ENCODE measurements around the gene ANKRD18B.
"Not testable (repeated sequence)": the region's sequence is repeated elsewhere in the genome, so short reads cannot be mapped to it uniquely, and the experiment has no call there.

The ANKRD18B gene

GRCh38 chr9:33528069-33528468, 4.0 kb downstream of the ANKRD18B start:
- not testable (repeated sequence) for H3K9me3 ChIP-seq (ENCODE audit: control insufficient read depth in 5 of 5, low read length in 5 of 5); H3K27ac ChIP-seq (ENCODE audit: low read depth, low read length); H3K36me3 ChIP-seq (ENCODE audit: control insufficient read depth in 5 of 5, insufficient read depth in 5 of 5, low read length in 5 of 5); H3K4me3 ChIP-seq (ENCODE audit: low read depth in 1 of 5, low read length in 5 of 5); H3K9ac ChIP-seq (ENCODE audit: low read length in 5 of 5)
- Histone ChIP-seq H3K27me3 (ENCODE audit: control insufficient read depth in 5 of 5, insufficient read depth in 4 of 5, low read length in 5 of 5) (peaks cover 5 to 19% (median 15%) of the 10 kb centered on the region in 5 donors), H3K4me1 (ENCODE audit: control insufficient read depth in 5 of 5, insufficient read depth in 5 of 5, low read length in 5 of 5) (peaks cover 0 to 16% (median 15%) of the 10 kb centered on the region in 5 donors)

- not testable (repeated sequence) for H3K36me3 ChIP-seq (ENCODE audit: control insufficient read depth in 5 of 5, insufficient read depth in 5 of 5, low read length in 5 of 5); H3K4me3 ChIP-seq (ENCODE audit: low read depth in 1 of 5, low read length in 5 of 5); H3K27ac ChIP-seq (ENCODE audit: low read depth, low read length); H3K4me1 ChIP-seq (ENCODE audit: control insufficient read depth in 5 of 5, insufficient read depth in 5 of 5, low read length in 5 of 5); H3K9me3 ChIP-seq (ENCODE audit: control insufficient read depth in 5 of 5, low read length in 5 of 5); H3K9ac ChIP-seq (ENCODE audit: low read length in 5 of 5); H3K27me3 ChIP-seq (ENCODE audit: control insufficient read depth in 5 of 5, insufficient read depth in 4 of 5, low read length in 5 of 5)
Observed at GRCh38 chr9:33533958-33534357, 9.9 kb downstream of the ANKRD18B start.

GRCh38 chr9:33535541-33535940, 11.5 kb downstream of the ANKRD18B start:
- Histone ChIP-seq H3K36me3 (ENCODE audit: control insufficient read depth in 5 of 5, insufficient read depth in 5 of 5, low read length in 5 of 5) (no peaks in the 10 kb centered on the region), H3K4me3 (ENCODE audit: low read depth in 1 of 5, low read length in 5 of 5) (no peak overlapping the region), H3K9me3 (ENCODE audit: control insufficient read depth in 5 of 5, low read length in 5 of 5) (no peaks in the 10 kb centered on the region), H3K4me1 (ENCODE audit: control insufficient read depth in 5 of 5, insufficient read depth in 5 of 5, low read length in 5 of 5) (no peaks in the 10 kb centered on the region), H3K27ac (ENCODE audit: low read depth, low read length) (no peak overlapping the region), H3K27me3 (ENCODE audit: control insufficient read depth in 5 of 5, insufficient read depth in 4 of 5, low read length in 5 of 5) (no peaks in the 10 kb centered on the region), H3K9ac (ENCODE audit: low read length in 5 of 5) (no peak overlapping the region)

GRCh38 chr9:33543463-33543862, 19.4 kb downstream of the ANKRD18B start:
- H3K4me1 ChIP-seq (ENCODE audit: control insufficient read depth in 5 of 5, insufficient read depth in 5 of 5, low read length in 5 of 5); H3K27me3 ChIP-seq (ENCODE audit: control insufficient read depth in 5 of 5, insufficient read depth in 4 of 5, low read length in 5 of 5); H3K9ac ChIP-seq (ENCODE audit: low read length in 5 of 5); H3K4me3 ChIP-seq (ENCODE audit: low read depth in 1 of 5, low read length in 5 of 5); H3K36me3 ChIP-seq (ENCODE audit: control insufficient read depth in 5 of 5, insufficient read depth in 5 of 5, low read length in 5 of 5); H3K9me3 ChIP-seq (ENCODE audit: control insufficient read depth in 5 of 5, low read length in 5 of 5); H3K27ac ChIP-seq (ENCODE audit: low read depth, low read length): not testable (repeated sequence)

- H3K9me3 ChIP-seq (ENCODE audit: control insufficient read depth in 5 of 5, low read length in 5 of 5); H3K27ac ChIP-seq (ENCODE audit: low read depth, low read length); H3K4me1 ChIP-seq (ENCODE audit: control insufficient read depth in 5 of 5, insufficient read depth in 5 of 5, low read length in 5 of 5); H3K9ac ChIP-seq (ENCODE audit: low read length in 5 of 5); H3K36me3 ChIP-seq (ENCODE audit: control insufficient read depth in 5 of 5, insufficient read depth in 5 of 5, low read length in 5 of 5); H3K4me3 ChIP-seq (ENCODE audit: low read depth in 1 of 5, low read length in 5 of 5); H3K27me3 ChIP-seq (ENCODE audit: control insufficient read depth in 5 of 5, insufficient read depth in 4 of 5, low read length in 5 of 5): not testable (repeated sequence)
Observed at GRCh38 chr9:33545715-33546114, 21.7 kb downstream of the ANKRD18B start.

- H3K9ac ChIP-seq (ENCODE audit: low read length in 5 of 5); H3K36me3 ChIP-seq (ENCODE audit: control insufficient read depth in 5 of 5, insufficient read depth in 5 of 5, low read length in 5 of 5); H3K27ac ChIP-seq (ENCODE audit: low read depth, low read length); H3K4me1 ChIP-seq (ENCODE audit: control insufficient read depth in 5 of 5, insufficient read depth in 5 of 5, low read length in 5 of 5); H3K4me3 ChIP-seq (ENCODE audit: low read depth in 1 of 5, low read length in 5 of 5); H3K9me3 ChIP-seq (ENCODE audit: control insufficient read depth in 5 of 5, low read length in 5 of 5); H3K27me3 ChIP-seq (ENCODE audit: control insufficient read depth in 5 of 5, insufficient read depth in 4 of 5, low read length in 5 of 5): not testable (repeated sequence)
Observed at GRCh38 chr9:33548816-33549215, 24.8 kb downstream of the ANKRD18B start.

- H3K9me3 ChIP-seq (ENCODE audit: control insufficient read depth in 5 of 5, low read length in 5 of 5); H3K4me3 ChIP-seq (ENCODE audit: low read depth in 1 of 5, low read length in 5 of 5); H3K9ac ChIP-seq (ENCODE audit: low read length in 5 of 5); H3K27ac ChIP-seq (ENCODE audit: low read depth, low read length); H3K4me1 ChIP-seq (ENCODE audit: control insufficient read depth in 5 of 5, insufficient read depth in 5 of 5, low read length in 5 of 5); H3K27me3 ChIP-seq (ENCODE audit: control insufficient read depth in 5 of 5, insufficient read depth in 4 of 5, low read length in 5 of 5); H3K36me3 ChIP-seq (ENCODE audit: control insufficient read depth in 5 of 5, insufficient read depth in 5 of 5, low read length in 5 of 5): not testable (repeated sequence)
Observed at GRCh38 chr9:33549418-33549817, 25.4 kb downstream of the ANKRD18B start.

- not testable (repeated sequence) for H3K27ac ChIP-seq (ENCODE audit: low read depth, low read length); H3K9ac ChIP-seq (ENCODE audit: low read length in 5 of 5); H3K4me1 ChIP-seq (ENCODE audit: control insufficient read depth in 5 of 5, insufficient read depth in 5 of 5, low read length in 5 of 5); H3K9me3 ChIP-seq (ENCODE audit: control insufficient read depth in 5 of 5, low read length in 5 of 5); H3K36me3 ChIP-seq (ENCODE audit: control insufficient read depth in 5 of 5, insufficient read depth in 5 of 5, low read length in 5 of 5); H3K4me3 ChIP-seq (ENCODE audit: low read depth in 1 of 5, low read length in 5 of 5); H3K27me3 ChIP-seq (ENCODE audit: control insufficient read depth in 5 of 5, insufficient read depth in 4 of 5, low read length in 5 of 5)
Observed at GRCh38 chr9:33551183-33551582, 27.1 kb downstream of the ANKRD18B start.

- not testable (repeated sequence) for H3K4me1 ChIP-seq (ENCODE audit: control insufficient read depth in 5 of 5, insufficient read depth in 5 of 5, low read length in 5 of 5); H3K27ac ChIP-seq (ENCODE audit: low read depth, low read length); H3K27me3 ChIP-seq (ENCODE audit: control insufficient read depth in 5 of 5, insufficient read depth in 4 of 5, low read length in 5 of 5); H3K9ac ChIP-seq (ENCODE audit: low read length in 5 of 5); H3K36me3 ChIP-seq (ENCODE audit: control insufficient read depth in 5 of 5, insufficient read depth in 5 of 5, low read length in 5 of 5); H3K9me3 ChIP-seq (ENCODE audit: control insufficient read depth in 5 of 5, low read length in 5 of 5); H3K4me3 ChIP-seq (ENCODE audit: low read depth in 1 of 5, low read length in 5 of 5)
Observed at GRCh38 chr9:33552315-33552725, 28.3 kb downstream of the ANKRD18B start.

- not testable (repeated sequence) for H3K4me3 ChIP-seq (ENCODE audit: low read depth in 1 of 5, low read length in 5 of 5); H3K27ac ChIP-seq (ENCODE audit: low read depth, low read length); H3K4me1 ChIP-seq (ENCODE audit: control insufficient read depth in 5 of 5, insufficient read depth in 5 of 5, low read length in 5 of 5); H3K9ac ChIP-seq (ENCODE audit: low read length in 5 of 5); H3K9me3 ChIP-seq (ENCODE audit: control insufficient read depth in 5 of 5, low read length in 5 of 5); H3K27me3 ChIP-seq (ENCODE audit: control insufficient read depth in 5 of 5, insufficient read depth in 4 of 5, low read length in 5 of 5); H3K36me3 ChIP-seq (ENCODE audit: control insufficient read depth in 5 of 5, insufficient read depth in 5 of 5, low read length in 5 of 5)
Observed at GRCh38 chr9:33560217-33560616, 36.2 kb downstream of the ANKRD18B start.

- H3K9ac ChIP-seq (ENCODE audit: low read length in 5 of 5); H3K4me3 ChIP-seq (ENCODE audit: low read depth in 1 of 5, low read length in 5 of 5); H3K27me3 ChIP-seq (ENCODE audit: control insufficient read depth in 5 of 5, insufficient read depth in 4 of 5, low read length in 5 of 5); H3K9me3 ChIP-seq (ENCODE audit: control insufficient read depth in 5 of 5, low read length in 5 of 5); H3K36me3 ChIP-seq (ENCODE audit: control insufficient read depth in 5 of 5, insufficient read depth in 5 of 5, low read length in 5 of 5); H3K4me1 ChIP-seq (ENCODE audit: control insufficient read depth in 5 of 5, insufficient read depth in 5 of 5, low read length in 5 of 5); H3K27ac ChIP-seq (ENCODE audit: low read depth, low read length): not testable (repeated sequence)
Observed at GRCh38 chr9:33562196-33562595, 38.1 kb downstream of the ANKRD18B start.
